Mesenchymal stem cell (in vitro differentiated cells and primary cell): Measurements from ENCODE around the gene PLCB3. TPM values are rescaled to one million over a fixed set of nuclear protein-coding genes. Genes with fewer than 3 reads are reported as not detected.
A peak's percentile ranks its signal among the peaks of the same experiment; 100 is the strongest.

Experiments
- DNase-seq: peaks from one replicate; pipeline ENCODE4 v3.0.0-alpha.2; 2013
- H2AFZ ChIP-seq: one replicate; pipeline ENCODE4 v1.6.1; 2013; ENCODE audit warnings: low read depth, mild to moderate bottlenecking, control low read depth, inconsistent platforms, low read length, moderate library complexity
- H2AK5ac ChIP-seq: 2 replicates; pipeline ENCODE4 v1.6.1; 2013; ENCODE audit warnings: low read length, moderate library complexity, mild to moderate bottlenecking, inconsistent platforms; ENCODE audit not compliant: severe bottlenecking
- H2BK120ac ChIP-seq: one replicate; pipeline ENCODE4 v1.6.1; 2013; ENCODE audit warnings: low read depth, mild to moderate bottlenecking, inconsistent platforms, low read length, moderate library complexity
- H2BK12ac ChIP-seq, 2 experiments: one replicate each; pipeline ENCODE4 v1.6.1; 2013; ENCODE audit warnings: inconsistent platforms in 2 of 2, low read length in 2 of 2, mild to moderate bottlenecking in 2 of 2, moderate library complexity in 2 of 2, control low read depth in 1 of 2
- H2BK15ac ChIP-seq: one replicate; pipeline ENCODE4 v1.6.1; 2013; ENCODE audit warnings: mild to moderate bottlenecking, low read depth, inconsistent platforms; ENCODE audit not compliant: poor library complexity, severe bottlenecking
- H2BK5ac ChIP-seq: 2 replicates; pipeline ENCODE4 v1.6.1; 2013; ENCODE audit warnings: low read depth, mild to moderate bottlenecking, low read length, control low read depth, inconsistent platforms; ENCODE audit not compliant: poor library complexity, severe bottlenecking
- H3K14ac ChIP-seq, 2 experiments: one replicate each; pipeline ENCODE4 v1.6.1; 2013; ENCODE audit warnings: inconsistent platforms in 2 of 2, low read length in 2 of 2, control low read depth in 1 of 2, mild to moderate bottlenecking in 1 of 2, moderate library complexity in 1 of 2
- H3K18ac ChIP-seq, 2 experiments: one replicate each; pipeline ENCODE4 v1.6.1; 2013; ENCODE audit warnings: inconsistent platforms in 2 of 2, low read length in 2 of 2, control low read depth in 1 of 2, low read depth in 1 of 2, mild to moderate bottlenecking in 1 of 2
- H3K23ac ChIP-seq, 2 experiments: one replicate each; pipeline ENCODE4 v1.6.1; 2013; ENCODE audit warnings: inconsistent platforms in 2 of 2, low read length in 2 of 2, mild to moderate bottlenecking in 2 of 2, moderate library complexity in 2 of 2, control low read depth in 1 of 2
- H3K27ac ChIP-seq: 2 replicates; pipeline ENCODE4 v1.5.1; 2013; ENCODE audit warnings: mild to moderate bottlenecking, moderate library complexity, low read length, control low read depth, inconsistent platforms; ENCODE audit not compliant: poor library complexity, severe bottlenecking
- H3K27me3 ChIP-seq, 2 experiments: 2 replicates each; pipeline versions ENCODE4 v1.6.1 to v1.7.0; 2013; ENCODE audit warnings: low read length in 2 of 2, mild to moderate bottlenecking in 2 of 2, moderate library complexity in 2 of 2, control low read depth in 1 of 2, inconsistent platforms in 1 of 2; ENCODE audit not compliant: control insufficient read depth in 1 of 2, insufficient read depth in 1 of 2
- H3K36me3 ChIP-seq, 2 experiments: 2 replicates each; pipeline versions ENCODE4 v1.6.1 to v1.7.0; 2013; ENCODE audit warnings: low read length in 2 of 2, control low read depth in 1 of 2, inconsistent platforms in 1 of 2, low read depth in 1 of 2, mild to moderate bottlenecking in 1 of 2; ENCODE audit not compliant: insufficient read depth in 2 of 2, control insufficient read depth in 1 of 2
- H3K4ac ChIP-seq, 2 experiments: one replicate each; pipeline ENCODE4 v1.6.1; 2013; ENCODE audit warnings: inconsistent platforms in 2 of 2, low read length in 2 of 2, mild to moderate bottlenecking in 2 of 2, moderate library complexity in 2 of 2, control low read depth in 1 of 2, low read depth in 1 of 2
- H3K4me1 ChIP-seq: 2 replicates; pipeline ENCODE4 v1.6.1; 2013; ENCODE audit warnings: low read depth, low read length, control low read depth; ENCODE audit not compliant: control insufficient read depth, insufficient read depth
- H3K4me2 ChIP-seq: 2 replicates; pipeline ENCODE4 v1.6.1; 2013; ENCODE audit warnings: low read length, mild to moderate bottlenecking, inconsistent platforms; ENCODE audit not compliant: poor library complexity, severe bottlenecking
- H3K4me3 ChIP-seq, 2 experiments: 2 replicates each; pipeline versions ENCODE4 v1.5.1 to v1.7.0; 2013; ENCODE audit warnings: low read length in 2 of 2, mild to moderate bottlenecking in 2 of 2, control low read depth in 1 of 2, low read depth in 1 of 2; ENCODE audit not compliant: insufficient read depth in 1 of 2
- H3K79me1 ChIP-seq: replicated peaks from 2 replicates; pipeline ENCODE4 v1.6.1; 2013; ENCODE audit warnings: mild to moderate bottlenecking, control low read depth, low read length, inconsistent platforms; ENCODE audit not compliant: poor library complexity, severe bottlenecking
- H3K9ac ChIP-seq: 2 replicates; pipeline ENCODE4 v1.7.0; 2013; ENCODE audit warnings: mild to moderate bottlenecking, low read length, moderate library complexity
- H3K9me3 ChIP-seq: 2 replicates; pipeline ENCODE4 v1.7.0; 2013; ENCODE audit warnings: mild to moderate bottlenecking, low read length; ENCODE audit not compliant: control insufficient read depth
- H4K8ac ChIP-seq: one replicate; pipeline ENCODE4 v1.6.1; 2013; ENCODE audit warnings: inconsistent platforms, mild to moderate bottlenecking, low read length, moderate library complexity
- H4K91ac ChIP-seq: one replicate; pipeline ENCODE4 v1.6.1; 2013; ENCODE audit warnings: mild to moderate bottlenecking, low read length, inconsistent platforms
- WGBS: methylation state at CpG from one replicate; pipeline ENCODE4 v1.1.7; 2013; ENCODE audit warnings: mixed read lengths; 5-methylcytosine and 5-hydroxymethylcytosine counted together
- small RNA-seq: library from polyadenylated mRNA; stranded (forward); fragments of <200 nt; extraction: miRNeasy Mini kit (QIAGEN cat#:217004); gene quantifications from one replicate; pipeline ENCODE3, GENCODE V24; 2013; ENCODE audit warnings: low read depth

Gene PLCB3

DNA sequence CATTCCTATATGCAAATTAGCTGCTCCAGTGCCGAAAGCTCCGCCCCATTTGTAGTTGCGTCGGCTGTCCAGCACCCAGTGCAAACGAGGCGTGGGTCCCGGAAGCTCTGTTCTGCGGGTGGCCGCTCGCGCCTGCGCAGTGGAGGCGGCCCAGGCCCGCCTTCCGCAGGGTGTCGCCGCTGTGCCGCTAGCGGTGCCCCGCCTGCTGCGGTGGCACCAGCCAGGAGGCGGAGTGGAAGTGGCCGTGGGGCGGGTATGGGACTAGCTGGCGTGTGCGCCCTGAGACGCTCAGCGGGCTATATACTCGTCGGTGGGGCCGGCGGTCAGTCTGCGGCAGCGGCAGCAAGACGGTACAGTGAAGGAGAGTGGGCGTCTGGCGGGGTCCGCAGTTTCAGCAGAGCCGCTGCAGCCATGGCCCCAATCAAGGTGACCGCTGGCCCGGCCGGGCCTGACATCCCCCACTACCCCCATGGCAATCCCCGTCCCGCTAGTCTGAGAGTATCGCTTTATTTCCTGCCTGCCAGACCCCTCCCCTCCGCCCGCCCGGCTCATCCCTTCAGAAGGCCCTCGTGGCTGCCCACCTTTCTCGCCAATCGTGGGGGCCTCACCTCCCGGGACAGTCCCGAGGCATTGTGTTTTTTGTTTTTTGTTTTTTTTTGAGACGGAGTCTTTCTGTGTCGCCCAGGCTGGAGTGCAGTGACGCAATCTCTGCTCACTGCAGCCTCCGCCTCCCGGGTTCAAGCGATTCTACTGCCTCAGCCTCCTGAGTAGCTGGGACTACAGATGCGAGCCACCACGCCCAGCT, 66.8 kb downstream of the PLCB3 start, which contains the start of gene PRDX5:
PRDX5 (plus strand) TSS at position 161 of the 805 bp plus-strand sequence; CDS start at position 256, 95 bp downstream.
- DNase-seq = peak; percentile 97
- H3K4me1 ChIP-seq = peaks cover 33% of the 10 kb centered on the region
- H3K79me1 ChIP-seq = peaks cover 29% of the 10 kb centered on the region
- peak within 1 kb of the TSS; percentile 91 to 98 for H3K18ac ChIP-seq
- peak within 1 kb of the TSS; percentile 95 for H4K8ac ChIP-seq
- H3K27ac ChIP-seq = peak within 1 kb of the TSS; percentile 97
- peak within 1 kb of the TSS; percentile 98 for H3K9ac ChIP-seq
- peak within 1 kb of the TSS; percentile 78 for H2AFZ ChIP-seq
- no peaks in the 10 kb centered on the region for H3K9me3 ChIP-seq
- H3K4me3 ChIP-seq = peak within 1 kb of the TSS; percentile 89 to 92
- under 1% methylated on average over 60 of the region's 61 CpGs for WGBS
- H3K14ac ChIP-seq = peak within 1 kb of the TSS; percentile 43 to 99
- H2BK5ac ChIP-seq = peak within 1 kb of the TSS; percentile 93
- H2AK5ac ChIP-seq = peak within 1 kb of the TSS; percentile 62
- peak within 1 kb of the TSS; percentile 96 for H4K91ac ChIP-seq
- H3K23ac ChIP-seq = peak within 1 kb of the TSS; percentile 12 to 61
- H3K4ac ChIP-seq = peak within 1 kb of the TSS; percentile 94 to 97
- peaks cover 48 to 56% of the 10 kb centered on the region in 2 experiments for H3K36me3 ChIP-seq
- H2BK12ac ChIP-seq = peak within 1 kb of the TSS; percentile 18 to 42
- peak within 1 kb of the TSS; percentile 86 for H2BK120ac ChIP-seq
- peak within 1 kb of the TSS; percentile 94 for H2BK15ac ChIP-seq
- peak within 1 kb of the TSS; percentile 74 for H3K4me2 ChIP-seq
- no peaks in the 10 kb centered on the region for H3K27me3 ChIP-seq

Small RNA genes lying within 50 kb of the gene (small RNA-seq; reads per million reads assigned to genes)
- not detected for gene RF00019
